ENCODE data around the gene HPX. TPM values are rescaled to one million over a fixed set of nuclear protein-coding genes. Genes with fewer than 3 reads are reported as not detected.

HPX gene
- total and polyA plus RNA-seq, 2 of the 4 experiments (the other 2 are of a cell fraction): 0.36 to 1.4 TPM

- H3K27me3 ChIP-seq (ENCODE audit: control insufficient read depth, insufficient read depth, low read length): no peaks in the 10 kb centered on the region
- POLR2A ChIA-PET (ENCODE audit: unreplicated experiment): interaction anchor here (0.6 kb wide), 1 partner anchor 56 kb away, joined by 5 read pairs; no protein-coding TSS in a partner anchor
These were observed 52.8 kb downstream of the HPX start for GRCh38 chr11:6387811-6388599.

More at GRCh38 chr11:6387811-6388599, 52.8 kb downstream of the HPX start:
- dilution Hi-C loops (cut with HindIII; ENCODE audit: low sequenced_read_pairs, unreplicated experiment) (no loop called here), in situ Hi-C loops (cut with MboI; ENCODE audit: low sequenced_read_pairs) (loop anchor here (10.0 kb wide), 1 partner anchor 297 kb away; the partner anchor contains the start of gene MRPL17), intact Hi-C loops (cut with micrococcal nuclease) (no loop called here)
- 0 out of 2 replicates have a peak overlapping the region, but pooled peaks have one; percentile 25 for H2BK120ac ChIP-seq (ENCODE audit: low read depth, low read length)
- BruUV-seq (replicated peaks): no TSS peak
- peaks cover 6% of the 10 kb centered on the region for H3K4me1 ChIP-seq (ENCODE audit: control insufficient read depth, insufficient read depth, low read length)
- H3K4ac ChIP-seq (ENCODE audit: low read depth, low read length): peak overlapping the region; percentile 25; the same call in 1 of the 2 replicates
- H2BK20ac ChIP-seq (ENCODE audit: low read depth, low read length): peak overlapping the region; percentile 62
- H4K91ac ChIP-seq (ENCODE audit: insufficient read depth, low read depth, low read length): peak overlapping the region; percentile 23; the same call in 1 of the 2 replicates
- ATAC-seq (ENCODE audit: low read depth) (no peak), DNase-seq (peak; percentile 51)
- no peak overlapping the region for H3K4me3 ChIP-seq (ENCODE audit: insufficient read depth, low read depth, low read length)
- no peak overlapping the region for H3K27ac ChIP-seq (ENCODE audit: insufficient read depth, low read length)
- no peak overlapping the region for H3K18ac ChIP-seq (ENCODE audit: low read depth, low read length)
- H2BK5ac ChIP-seq (ENCODE audit: low read depth, low read length, poor library complexity, severe bottlenecking): peak overlapping the region; percentile 31
- no peaks in the 10 kb centered on the region for H3K9me3 ChIP-seq (ENCODE audit: control insufficient read depth, insufficient read depth, low read length)
- H2AK9ac ChIP-seq (replicated peaks; ENCODE audit: low read depth, low read length, poor library complexity): no peak overlapping the region
- H3K14ac ChIP-seq (replicated peaks; ENCODE audit: low read depth, low read length): peak overlapping the region; percentile 57; the same call in 1 of the 2 replicates
- H2AK5ac ChIP-seq (ENCODE audit: low read depth, low read length): no peak overlapping the region
- no peak overlapping the region for H2BK15ac ChIP-seq (ENCODE audit: low read depth, low read length)
- peak overlapping the region in 1 of 2 experiments; percentile 62; a peak in 2 of 4 replicates for H4K8ac ChIP-seq (ENCODE audit: low read depth in 2 of 2, low read length in 2 of 2)
- peak overlapping the region; percentile 11; the same call in 1 of the 2 replicates for H3K56ac ChIP-seq (ENCODE audit: extremely low read depth, insufficient read depth, low read length)
- H3K9me1 ChIP-seq (ENCODE audit: insufficient read depth, low read length): peaks cover 14% of the 10 kb centered on the region
- H3K9ac ChIP-seq (ENCODE audit: low read depth, low read length): no peak overlapping the region
- CTCF ChIA-PET: interaction anchor here (1.0 to 4.2 kb wide), 4 partner anchors 9 to 89 kb away, joined by 3 to 16 read pairs (median 10); no protein-coding TSS in a partner anchor
- no peak overlapping the region; the same call in none of the 2 replicates for H3K4me2 ChIP-seq (ENCODE audit: low read depth, low read length)
- H2AFZ ChIP-seq (replicated peaks; ENCODE audit: low read length, poor library complexity): no peak overlapping the region
- peaks cover 4 to 25% of the 10 kb centered on the region in 2 experiments; a peak in 2 of 4 replicates for H3K79me1 ChIP-seq (ENCODE audit: low read depth in 1 of 2, low read length in 2 of 2)
- no peak overlapping the region for H3K23ac ChIP-seq (ENCODE audit: low read depth, low read length)
- 69% methylated on average over 6 of the region's 12 CpGs; no CpG with 5 or more reads in 1 of the 2 experiments for WGBS, 2 experiments (ENCODE audit: extremely low coverage in 2 of 2, insufficient read length in 1 of 2)
- TF ChIP-seq, protein P1, sequence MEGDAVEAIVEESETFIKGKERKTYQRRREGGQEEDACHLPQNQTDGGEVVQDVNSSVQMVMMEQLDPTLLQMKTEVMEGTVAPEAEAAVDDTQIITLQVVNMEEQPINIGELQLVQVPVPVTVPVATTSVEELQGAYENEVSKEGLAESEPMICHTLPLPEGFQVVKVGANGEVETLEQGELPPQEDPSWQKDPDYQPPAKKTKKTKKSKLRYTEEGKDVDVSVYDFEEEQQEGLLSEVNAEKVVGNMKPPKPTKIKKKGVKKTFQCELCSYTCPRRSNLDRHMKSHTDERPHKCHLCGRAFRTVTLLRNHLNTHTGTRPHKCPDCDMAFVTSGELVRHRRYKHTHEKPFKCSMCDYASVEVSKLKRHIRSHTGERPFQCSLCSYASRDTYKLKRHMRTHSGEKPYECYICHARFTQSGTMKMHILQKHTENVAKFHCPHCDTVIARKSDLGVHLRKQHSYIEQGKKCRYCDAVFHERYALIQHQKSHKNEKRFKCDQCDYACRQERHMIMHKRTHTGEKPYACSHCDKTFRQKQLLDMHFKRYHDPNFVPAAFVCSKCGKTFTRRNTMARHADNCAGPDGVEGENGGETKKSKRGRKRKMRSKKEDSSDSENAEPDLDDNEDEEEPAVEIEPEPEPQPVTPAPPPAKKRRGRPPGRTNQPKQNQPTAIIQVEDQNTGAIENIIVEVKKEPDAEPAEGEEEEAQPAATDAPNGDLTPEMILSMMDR (conservative IDR thresholded peaks at IDR 0.05; ENCODE audit: low read depth, low read length): no peak
- TF ChIP-seq MXI1 (IDR thresholded peaks at IDR 0.05; ENCODE audit: borderline replicate concordance, low read depth, low read length) (no peak), MAZ (IDR thresholded peaks at IDR 0.05; ENCODE audit: borderline replicate concordance, low read depth, low read length) (no peak), RFX5 (IDR thresholded peaks at IDR 0.05; ENCODE audit: low read depth, low read length) (no peak), POLR2A (IDR thresholded peaks at IDR 0.05; ENCODE audit: low read depth, low read length) (no peak), BHLHE40 (IDR thresholded peaks at IDR 0.05; ENCODE audit: low read depth, low read length) (peak; percentile 42; the same call in 1 of the 2 replicates)
- no peak overlapping the region for H4K5ac ChIP-seq (ENCODE audit: low read depth, low read length)
- H4K20me1 ChIP-seq (ENCODE audit: insufficient read depth, low read length): no peaks in the 10 kb centered on the region
- no peaks in the 10 kb centered on the region for H3K36me3 ChIP-seq (ENCODE audit: control insufficient read depth, insufficient read depth, low read length)
